ENCODE data around the gene PLEKHG5. TPM values are rescaled to one million over a fixed set of nuclear protein-coding genes. Genes with fewer than 3 reads are reported as not detected.

The PLEKHG5 gene
- total RNA-seq, 1 donor from 2014 or later: 9.5 TPM

DNA sequence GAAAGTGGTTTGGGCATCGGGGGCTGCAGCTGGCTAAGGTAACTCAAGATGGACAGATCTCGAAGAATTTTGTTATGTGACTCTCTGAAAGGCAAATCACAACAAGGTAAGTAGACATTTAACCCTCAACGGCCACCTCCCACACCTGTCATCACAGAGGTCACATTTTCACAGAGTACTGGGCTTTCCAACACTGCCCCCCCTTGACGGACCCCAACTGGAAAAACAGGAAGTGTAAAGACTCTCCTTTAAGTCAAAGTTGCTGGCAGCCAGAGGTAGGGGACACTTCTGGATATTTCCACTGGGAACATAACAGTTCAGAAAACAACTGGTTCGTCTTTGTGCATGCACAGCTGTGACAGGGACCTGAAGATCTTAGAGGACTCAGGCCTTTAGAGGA lies 40.5 kb upstream of the PLEKHG5 start:
- Histone ChIP-seq H3K27me3 (ENCODE audit: low read depth) (no peaks in the 10 kb centered on the region), H3K4me3 (no peak overlapping the region), H3K4me1 (no peaks in the 10 kb centered on the region), H3K27ac (no peak overlapping the region), H3K9me3 (no peaks in the 10 kb centered on the region), H3K36me3 (peaks cover 84% of the 10 kb centered on the region)
- ATAC-seq (no peak), DNase-seq (no peak)
- intact Hi-C loops (cut with DNase I): no loop called here
- TF ChIP-seq, protein P1, sequence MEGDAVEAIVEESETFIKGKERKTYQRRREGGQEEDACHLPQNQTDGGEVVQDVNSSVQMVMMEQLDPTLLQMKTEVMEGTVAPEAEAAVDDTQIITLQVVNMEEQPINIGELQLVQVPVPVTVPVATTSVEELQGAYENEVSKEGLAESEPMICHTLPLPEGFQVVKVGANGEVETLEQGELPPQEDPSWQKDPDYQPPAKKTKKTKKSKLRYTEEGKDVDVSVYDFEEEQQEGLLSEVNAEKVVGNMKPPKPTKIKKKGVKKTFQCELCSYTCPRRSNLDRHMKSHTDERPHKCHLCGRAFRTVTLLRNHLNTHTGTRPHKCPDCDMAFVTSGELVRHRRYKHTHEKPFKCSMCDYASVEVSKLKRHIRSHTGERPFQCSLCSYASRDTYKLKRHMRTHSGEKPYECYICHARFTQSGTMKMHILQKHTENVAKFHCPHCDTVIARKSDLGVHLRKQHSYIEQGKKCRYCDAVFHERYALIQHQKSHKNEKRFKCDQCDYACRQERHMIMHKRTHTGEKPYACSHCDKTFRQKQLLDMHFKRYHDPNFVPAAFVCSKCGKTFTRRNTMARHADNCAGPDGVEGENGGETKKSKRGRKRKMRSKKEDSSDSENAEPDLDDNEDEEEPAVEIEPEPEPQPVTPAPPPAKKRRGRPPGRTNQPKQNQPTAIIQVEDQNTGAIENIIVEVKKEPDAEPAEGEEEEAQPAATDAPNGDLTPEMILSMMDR (IDR thresholded peaks at IDR 0.05): no peak

DNA sequence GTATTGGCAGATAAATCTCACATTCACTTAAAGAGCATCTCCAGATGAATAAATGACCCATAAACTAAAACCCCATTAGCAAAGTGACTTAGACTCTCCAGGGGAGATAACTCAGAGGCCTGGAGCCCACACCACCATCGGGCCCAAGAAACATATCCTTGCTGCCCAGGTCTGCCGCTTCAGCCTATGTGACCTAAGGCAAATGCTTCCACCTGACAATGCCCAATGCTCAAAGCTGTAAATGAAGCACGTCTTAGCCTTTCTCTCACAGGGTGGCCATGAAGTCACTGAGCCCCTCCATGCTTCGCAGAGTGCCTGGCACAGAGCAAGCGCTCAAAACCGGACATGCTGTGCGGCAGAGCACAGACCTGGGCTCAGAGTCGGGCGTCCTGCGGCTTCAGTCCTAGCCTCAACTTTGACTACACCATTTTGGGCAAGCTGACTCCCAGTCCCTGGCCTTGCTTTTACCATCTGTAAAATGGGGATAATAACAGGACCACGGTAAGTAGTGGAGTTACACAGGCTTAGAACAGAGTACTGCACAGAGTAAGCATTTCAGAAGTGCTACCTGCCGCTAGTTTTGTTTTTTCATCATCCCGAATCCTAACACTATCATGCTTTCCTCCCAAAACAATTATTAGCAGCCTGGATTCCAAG lies 39.2 kb upstream of the PLEKHG5 start:
- Histone ChIP-seq H3K4me3 (no peak overlapping the region), H3K9me3 (no peaks in the 10 kb centered on the region), H3K27me3 (ENCODE audit: low read depth) (no peaks in the 10 kb centered on the region), H3K4me1 (no peaks in the 10 kb centered on the region), H3K27ac (no peak overlapping the region), H3K36me3 (peaks cover 88% of the 10 kb centered on the region)
- ATAC-seq: no peak
- TF ChIP-seq, protein P1 (IDR thresholded peaks at IDR 0.05): no peak
- intact Hi-C loops (cut with DNase I): no loop called here
- no peak for DNase-seq

DNA sequence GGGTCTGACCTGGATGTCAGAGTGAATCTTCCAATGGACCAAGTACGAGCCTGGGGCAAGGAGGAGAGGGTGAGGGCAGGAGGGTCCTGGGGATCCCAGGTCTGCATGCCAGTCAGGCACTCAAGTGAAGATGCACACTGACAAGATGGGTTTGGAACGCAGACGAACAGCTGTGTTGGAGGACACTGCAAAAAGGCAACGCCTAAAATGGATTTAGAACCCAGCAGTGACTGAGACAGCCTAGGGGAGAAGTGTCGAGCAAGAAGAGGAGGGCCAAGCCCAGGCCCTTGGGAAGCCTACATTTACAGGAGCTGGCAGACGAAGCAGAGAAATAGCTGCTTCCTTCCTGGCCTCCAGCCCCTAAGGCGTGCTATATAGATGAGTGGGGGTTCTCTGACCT lies 37.0 kb upstream of the PLEKHG5 start:
- TF ChIP-seq, protein P1 (IDR thresholded peaks at IDR 0.05): no peak
- no peak for ATAC-seq
- H3K4me3 ChIP-seq: no peak overlapping the region
- H3K9me3 ChIP-seq: no peaks in the 10 kb centered on the region
- no peaks in the 10 kb centered on the region for H3K27me3 ChIP-seq (ENCODE audit: low read depth)
- peaks cover 92% of the 10 kb centered on the region for H3K36me3 ChIP-seq
- intact Hi-C loops (cut with DNase I): no loop called here
- DNase-seq: no peak
- H3K4me1 ChIP-seq: no peaks in the 10 kb centered on the region
- H3K27ac ChIP-seq: no peak overlapping the region

DNA sequence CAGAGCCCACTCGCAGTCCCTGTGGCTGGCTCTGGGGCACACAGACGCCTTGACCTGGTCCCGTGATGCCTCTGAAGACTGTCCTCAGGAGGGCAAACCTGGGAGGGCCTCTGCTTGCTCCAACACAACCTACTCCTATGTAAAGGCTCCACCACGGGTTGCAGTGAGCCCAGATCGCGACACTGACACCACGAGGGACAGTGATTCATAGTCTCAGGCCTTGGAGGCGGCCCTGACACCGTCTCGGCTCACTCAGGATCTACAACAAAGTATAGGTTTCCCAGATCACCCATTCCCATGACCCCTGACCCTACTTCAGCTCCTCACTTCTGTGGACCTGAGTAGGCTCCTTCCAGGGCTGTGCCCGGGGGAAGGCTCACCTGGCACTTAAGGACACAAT lies 34.8 kb upstream of the PLEKHG5 start:
- no peaks in the 10 kb centered on the region for H3K9me3 ChIP-seq
- TF ChIP-seq, protein P1 (IDR thresholded peaks at IDR 0.05): no peak
- H3K4me1 ChIP-seq: no peaks in the 10 kb centered on the region
- DNase-seq (peak; percentile 36), ATAC-seq (no peak)
- intact Hi-C loops (cut with DNase I): no loop called here
- H3K4me3 ChIP-seq: no peak overlapping the region
- no peak overlapping the region for H3K27ac ChIP-seq
- no peaks in the 10 kb centered on the region for H3K27me3 ChIP-seq (ENCODE audit: low read depth)
- peaks cover 71% of the 10 kb centered on the region for H3K36me3 ChIP-seq

DNA sequence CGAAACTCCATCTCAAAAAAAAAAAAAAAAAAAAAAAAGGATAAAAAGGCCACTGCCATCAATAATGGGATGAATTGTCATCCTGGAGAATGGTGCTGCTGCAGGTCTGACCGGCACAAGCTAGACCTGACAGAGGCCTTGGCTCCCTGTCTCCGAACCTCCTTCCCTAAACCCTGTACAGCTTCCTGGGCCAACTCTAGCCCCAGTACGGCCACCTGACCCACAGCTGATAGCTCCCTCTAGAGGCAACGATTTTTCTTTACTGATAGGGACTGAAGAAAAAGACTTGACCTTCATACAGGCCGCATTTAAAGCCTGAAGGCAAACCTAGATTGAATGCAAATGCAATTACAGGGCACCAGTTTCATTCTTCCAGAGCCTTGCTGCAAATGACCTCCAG lies 32.1 kb upstream of the PLEKHG5 start:
- Histone ChIP-seq H3K4me3 (no peak overlapping the region), H3K36me3 (peaks cover 43% of the 10 kb centered on the region), H3K27ac (no peak overlapping the region), H3K4me1 (peaks cover 7% of the 10 kb centered on the region), H3K9me3 (no peaks in the 10 kb centered on the region), H3K27me3 (ENCODE audit: low read depth) (no peaks in the 10 kb centered on the region)
- TF ChIP-seq, protein P1 (IDR thresholded peaks at IDR 0.05): peak; percentile 42
- DNase-seq (no peak), ATAC-seq (peak; percentile 65 to 72)
- intact Hi-C loops (cut with DNase I): no loop called here
